Measurements from ENCODE around the gene DMD. TPM values are rescaled to one million over a fixed set of nuclear protein-coding genes. Genes with fewer than 3 reads are reported as not detected.

DMD gene
- total and polyA plus RNA-seq, 2 donors (not counting 1 experiment from before 2014, with no cell fraction given) = 5.1 to 7.2 TPM

- TF ChIP-seq CTCF (conservative IDR thresholded peaks at IDR 0.05 in 1 of 2, IDR thresholded peaks at IDR 0.05 in 1 of 2; ENCODE audit: low read depth in 1 of 2, low read length in 2 of 2) (no peak), EZH2 (IDR thresholded peaks at IDR 0.05; ENCODE audit: low read length, missing control alignments) (no peak)
- no peak overlapping the region for H3K4me2 ChIP-seq (ENCODE audit: extremely low read depth, insufficient read depth, low read length)
- DNase-seq (ENCODE audit: low read depth in 2 of 2) = no peak
- no peak overlapping the region for H3K4me3 ChIP-seq (replicated peaks in 1 of 4; ENCODE audit: control extremely low read depth in 1 of 4, insufficient read depth in 1 of 4, low read depth in 3 of 4, low read length in 4 of 4)
- H3K27me3 ChIP-seq (ENCODE audit: control insufficient read depth, insufficient read depth, low read length) = no peaks in the 10 kb centered on the region
- no peaks in the 10 kb centered on the region for H4K20me1 ChIP-seq (ENCODE audit: control insufficient read depth, extremely low read depth, insufficient read depth, low read length)
- no peaks in the 10 kb centered on the region for H3K4me1 ChIP-seq (ENCODE audit: control insufficient read depth, extremely low read depth, insufficient read depth, low read length)
- no peaks in the 10 kb centered on the region for H3K79me2 ChIP-seq (ENCODE audit: control insufficient read depth, insufficient read depth, low read length)
- no peak overlapping the region for H3K27ac ChIP-seq (ENCODE audit: insufficient read depth, low read length)
- no peaks in the 10 kb centered on the region for H3K9me3 ChIP-seq (ENCODE audit: control insufficient read depth, insufficient read depth, low read depth, low read length)
- H2AFZ ChIP-seq (ENCODE audit: low read length) = no peak overlapping the region
- H3K9ac ChIP-seq (ENCODE audit: insufficient read depth, low read length) = no peak overlapping the region
- no peaks in the 10 kb centered on the region for H3K36me3 ChIP-seq (ENCODE audit: control insufficient read depth, insufficient read depth, low read length)
Observed at GRCh38 chrX:31128855-31129254, 2082.5 kb downstream of the DMD start.

GRCh38 chrX:31127716-31128115 lies 2083.6 kb downstream of the DMD start:
- H2AFZ ChIP-seq (ENCODE audit: low read length) = no peak overlapping the region
- no peak overlapping the region for H3K27ac ChIP-seq (ENCODE audit: insufficient read depth, low read length)
- H4K20me1 ChIP-seq (ENCODE audit: control insufficient read depth, extremely low read depth, insufficient read depth, low read length) = no peaks in the 10 kb centered on the region
- no peaks in the 10 kb centered on the region for H3K27me3 ChIP-seq (ENCODE audit: control insufficient read depth, insufficient read depth, low read length)
- H3K4me2 ChIP-seq (ENCODE audit: extremely low read depth, insufficient read depth, low read length) = no peak overlapping the region
- H3K4me3 ChIP-seq (replicated peaks in 1 of 4; ENCODE audit: control extremely low read depth in 1 of 4, insufficient read depth in 1 of 4, low read depth in 3 of 4, low read length in 4 of 4) = no peak overlapping the region
- no peak for TF ChIP-seq CTCF (conservative IDR thresholded peaks at IDR 0.05 in 1 of 2, IDR thresholded peaks at IDR 0.05 in 1 of 2; ENCODE audit: low read depth in 1 of 2, low read length in 2 of 2)
- no peak for DNase-seq (ENCODE audit: low read depth in 2 of 2)
- H3K9me3 ChIP-seq (ENCODE audit: control insufficient read depth, insufficient read depth, low read depth, low read length) = no peaks in the 10 kb centered on the region
- no peak overlapping the region for H3K9ac ChIP-seq (ENCODE audit: insufficient read depth, low read length)
- H3K4me1 ChIP-seq (ENCODE audit: control insufficient read depth, extremely low read depth, insufficient read depth, low read length) = no peaks in the 10 kb centered on the region
- H3K79me2 ChIP-seq (ENCODE audit: control insufficient read depth, insufficient read depth, low read length) = no peaks in the 10 kb centered on the region
- no peaks in the 10 kb centered on the region for H3K36me3 ChIP-seq (ENCODE audit: control insufficient read depth, insufficient read depth, low read length)

GRCh38 chrX:31126205-31126604 lies 2085.1 kb downstream of the DMD start:
- Histone ChIP-seq H3K4me1 (ENCODE audit: control insufficient read depth, extremely low read depth, insufficient read depth, low read length) (no peaks in the 10 kb centered on the region), H3K79me2 (ENCODE audit: control insufficient read depth, insufficient read depth, low read length) (no peaks in the 10 kb centered on the region), H3K9me3 (ENCODE audit: control insufficient read depth, insufficient read depth, low read depth, low read length) (no peaks in the 10 kb centered on the region), H3K9ac (ENCODE audit: insufficient read depth, low read length) (no peak overlapping the region), H3K27me3 (ENCODE audit: control insufficient read depth, insufficient read depth, low read length) (no peaks in the 10 kb centered on the region), H3K36me3 (ENCODE audit: control insufficient read depth, insufficient read depth, low read length) (no peaks in the 10 kb centered on the region), H2AFZ (ENCODE audit: low read length) (no peak overlapping the region), H3K27ac (ENCODE audit: insufficient read depth, low read length) (no peak overlapping the region), H4K20me1 (ENCODE audit: control insufficient read depth, extremely low read depth, insufficient read depth, low read length) (no peaks in the 10 kb centered on the region), H3K4me3 (replicated peaks in 1 of 4; ENCODE audit: control extremely low read depth in 1 of 4, insufficient read depth in 1 of 4, low read depth in 3 of 4, low read length in 4 of 4) (no peak overlapping the region), H3K4me2 (ENCODE audit: extremely low read depth, insufficient read depth, low read length) (no peak overlapping the region)
- TF ChIP-seq EZH2 (IDR thresholded peaks at IDR 0.05; ENCODE audit: low read length, missing control alignments) (no peak), CTCF (conservative IDR thresholded peaks at IDR 0.05 in 1 of 2, IDR thresholded peaks at IDR 0.05 in 1 of 2; ENCODE audit: low read depth in 1 of 2, low read length in 2 of 2) (no peak)
- DNase-seq (ENCODE audit: low read depth in 2 of 2) = peak; percentile 14 to 81
